Thyroid gland (tissue), 4 donors: ENCODE data around the gene SPON1.

ENCODE experiments used
- CTCF ChIP-seq, 6 experiments: fragments of 200-600 bp in 3 of 6; fragments of 450-650 bp in 3 of 6; sonication (generic) in 3 of 6; IDR thresholded peaks; one replicate each; pipeline ENCODE4 v1.5.1; 2016 to 2019; ENCODE audit warnings: antibody characterized with exemption in 6 of 6, mild to moderate bottlenecking in 2 of 6, inconsistent platforms in 1 of 6, moderate library complexity in 1 of 6
- POLR2A ChIP-seq, 2 donors: fragments of 450-650 bp; IDR thresholded peaks; one replicate each; pipeline ENCODE4 v1.6.1; 2017; ENCODE audit warnings: antibody characterized with exemption in 2 of 2, mild to moderate bottlenecking in 2 of 2, moderate library complexity in 1 of 2

GRCh38 chr11:14082338-14082737 is 119.8 kb downstream of the SPON1 start:
- no peak for TF ChIP-seq CTCF (IDR thresholded peaks at IDR 0.05)
- no peak for TF ChIP-seq POLR2A (IDR thresholded peaks at IDR 0.05)
